OCI-LY3 (cell line): Measurements from ENCODE around the gene HOXA3.

Experiments used
- EZH2phosphoT487 ChIP-seq: fragments of 200-600 bp; shearing (Covaris generic); IDR thresholded peaks from 2 replicates; pipeline ENCODE4 v1.6.1; 2018; ENCODE audit warnings: antibody characterized with exemption, mixed run types, low read depth
- TF ChIP-seq, protein P1 (sequence below): fragments of 200-600, 300-600 bp; sonication (generic); IDR thresholded peaks from 2 replicates; pipeline ENCODE4 v1.5.1; 2014; ENCODE audit warnings: antibody characterized with exemption, low read length, low read depth

DNA sequence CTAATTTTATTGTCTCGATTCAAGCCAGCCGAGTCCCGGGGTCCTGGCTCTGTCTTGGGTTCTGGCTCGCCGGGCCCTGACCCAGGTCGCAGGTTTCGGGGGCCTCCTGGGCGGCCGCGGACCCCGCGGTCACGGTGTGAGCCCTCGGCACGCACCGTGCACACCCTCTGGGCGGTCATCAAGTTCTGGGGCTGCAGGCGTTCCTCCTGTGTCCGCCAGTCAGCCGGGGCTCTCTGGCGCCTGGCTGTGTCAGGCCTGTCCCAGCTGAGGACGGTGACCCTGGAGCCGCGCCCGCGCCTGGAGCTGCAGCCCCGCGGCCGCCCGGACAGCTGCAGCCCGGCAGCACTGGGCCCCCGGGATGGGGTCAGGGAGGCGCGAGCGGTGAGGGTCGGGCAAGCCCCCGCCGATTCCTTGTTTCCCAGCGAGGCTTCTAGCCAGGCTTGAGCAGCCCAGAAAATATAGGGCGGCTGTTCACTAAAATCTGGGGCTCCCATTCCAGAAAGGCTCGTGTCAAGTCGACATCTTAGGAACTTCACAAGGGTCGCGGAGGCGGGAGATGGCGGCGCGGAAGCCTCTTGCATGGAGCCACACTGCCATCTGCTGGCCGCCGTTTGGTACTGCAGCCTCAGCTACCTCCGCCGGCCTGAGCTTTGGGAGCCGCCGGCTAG lies 8.3 kb upstream of the HOXA3 start:
- TF ChIP-seq, protein P1, sequence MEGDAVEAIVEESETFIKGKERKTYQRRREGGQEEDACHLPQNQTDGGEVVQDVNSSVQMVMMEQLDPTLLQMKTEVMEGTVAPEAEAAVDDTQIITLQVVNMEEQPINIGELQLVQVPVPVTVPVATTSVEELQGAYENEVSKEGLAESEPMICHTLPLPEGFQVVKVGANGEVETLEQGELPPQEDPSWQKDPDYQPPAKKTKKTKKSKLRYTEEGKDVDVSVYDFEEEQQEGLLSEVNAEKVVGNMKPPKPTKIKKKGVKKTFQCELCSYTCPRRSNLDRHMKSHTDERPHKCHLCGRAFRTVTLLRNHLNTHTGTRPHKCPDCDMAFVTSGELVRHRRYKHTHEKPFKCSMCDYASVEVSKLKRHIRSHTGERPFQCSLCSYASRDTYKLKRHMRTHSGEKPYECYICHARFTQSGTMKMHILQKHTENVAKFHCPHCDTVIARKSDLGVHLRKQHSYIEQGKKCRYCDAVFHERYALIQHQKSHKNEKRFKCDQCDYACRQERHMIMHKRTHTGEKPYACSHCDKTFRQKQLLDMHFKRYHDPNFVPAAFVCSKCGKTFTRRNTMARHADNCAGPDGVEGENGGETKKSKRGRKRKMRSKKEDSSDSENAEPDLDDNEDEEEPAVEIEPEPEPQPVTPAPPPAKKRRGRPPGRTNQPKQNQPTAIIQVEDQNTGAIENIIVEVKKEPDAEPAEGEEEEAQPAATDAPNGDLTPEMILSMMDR = peak; percentile 71
- TF ChIP-seq EZH2phosphoT487 = no peak
